Mononuclear cell (primary cell): ENCODE data around the gene DDX6. TPM values are rescaled to one million over a fixed set of nuclear protein-coding genes. Genes with fewer than 3 reads are reported as not detected.

ENCODE experiments used
- H3K27me3 ChIP-seq: 2 replicates; pipeline ENCODE4 v1.6.0; 2011; ENCODE audit warnings: low read length, control low read depth; ENCODE audit not compliant: insufficient read depth
- H3K4me1 ChIP-seq: 2 replicates; pipeline ENCODE4 v1.5.1; 2011; ENCODE audit warnings: mild to moderate bottlenecking, low read length, control low read depth; ENCODE audit not compliant: insufficient read depth
- H3K4me3 ChIP-seq: 2 replicates; pipeline ENCODE4 v1.5.1; 2011; ENCODE audit warnings: mild to moderate bottlenecking, low read length, moderate library complexity
- H3K9me3 ChIP-seq: 2 replicates; pipeline ENCODE4 v1.5.1; 2011; ENCODE audit warnings: low read depth, mild to moderate bottlenecking, control low read depth, low read length
- total RNA-seq: library from RNA; depleted of rRNA; stranded (reverse); fragments of >200 nt; gene quantifications from one replicate; pipeline ENCODE4 v1.2.3, GENCODE V29; 2012

DDX6 gene
- total RNA-seq, 1 donor = 462 TPM

- Histone ChIP-seq H3K4me3 (no peak overlapping the region), H3K27me3 (no peaks in the 10 kb centered on the region), H3K4me1 (peaks cover 47% of the 10 kb centered on the region), H3K9me3 (no peaks in the 10 kb centered on the region)
Measured at GRCh38 chr11:118705791-118706545, 85.0 kb downstream of the DDX6 start.

DNA sequence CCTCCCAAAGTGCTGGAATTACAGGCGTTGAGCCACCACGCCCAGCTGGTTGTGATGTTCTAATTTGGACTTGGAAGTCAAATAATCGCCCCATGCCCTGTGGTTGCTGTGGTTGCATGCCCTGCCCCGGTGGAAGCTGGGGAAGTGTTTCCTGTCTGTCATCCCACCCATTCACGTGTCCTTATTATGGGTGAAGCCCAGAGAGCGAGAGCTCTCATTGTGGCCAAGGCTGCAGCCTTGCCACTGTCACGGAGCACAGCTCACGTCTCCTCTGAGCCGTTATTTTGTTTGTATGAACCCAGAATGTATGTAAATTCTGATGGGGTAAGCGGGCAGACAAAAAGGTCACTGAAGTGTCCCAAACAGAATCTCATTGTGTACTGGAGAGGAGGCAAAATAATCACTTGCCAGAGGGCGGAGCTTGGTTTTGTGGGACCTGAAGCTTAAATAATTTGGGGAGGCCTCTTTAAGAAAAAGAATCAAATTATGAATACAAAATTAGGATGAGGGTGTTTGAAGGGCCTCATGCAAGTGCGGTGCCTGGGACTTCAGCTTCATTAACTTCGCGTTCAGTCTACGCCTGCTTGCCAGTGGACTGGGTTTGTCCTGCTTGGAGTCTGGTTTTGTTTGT, 85.7 kb downstream of the DDX6 start:
- Histone ChIP-seq H3K9me3 (no peaks in the 10 kb centered on the region), H3K4me1 (peaks cover 54% of the 10 kb centered on the region), H3K4me3 (no peak overlapping the region), H3K27me3 (no peaks in the 10 kb centered on the region)

GRCh38 chr11:118703563-118704106, 87.3 kb downstream of the DDX6 start:
- no peaks in the 10 kb centered on the region for H3K27me3 ChIP-seq
- no peak overlapping the region for H3K4me3 ChIP-seq
- H3K4me1 ChIP-seq = peaks cover 70% of the 10 kb centered on the region
- H3K9me3 ChIP-seq = no peaks in the 10 kb centered on the region

GRCh38 chr11:118699506-118700220, 91.3 kb downstream of the DDX6 start:
- no peaks in the 10 kb centered on the region for H3K9me3 ChIP-seq
- no peak overlapping the region for H3K4me3 ChIP-seq
- peaks cover 61% of the 10 kb centered on the region for H3K4me1 ChIP-seq
- H3K27me3 ChIP-seq = no peaks in the 10 kb centered on the region

Other genes starting within 250 kb of the DDX6 start
- gene IFT46, start 225.2 kb downstream of the DDX6 start, total RNA-seq = 10.1 TPM
- gene ARCN1, start 218.8 kb downstream of the DDX6 start, total RNA-seq = 109 TPM
- 0.63 TPM for gene PHLDB1, start 183.5 kb downstream of the DDX6 start, total RNA-seq
- gene TREH, start 111.5 kb downstream of the DDX6 start, total RNA-seq = not detected
- gene CXCR5, start 92.7 kb upstream of the DDX6 start, total RNA-seq = 11.1 TPM
- 41.9 TPM for gene BCL9L, start 134.8 kb upstream of the DDX6 start, total RNA-seq
- not detected for gene UPK2, start 165.1 kb upstream of the DDX6 start, total RNA-seq
- not detected for gene FOXR1, start 180.6 kb upstream of the DDX6 start, total RNA-seq
- gene CENATAC, start 207.0 kb upstream of the DDX6 start, total RNA-seq = 75.5 TPM
- gene RPS25, start 227.2 kb upstream of the DDX6 start, total RNA-seq = 4,016 TPM
- 54.5 TPM for gene TRAPPC4, start 227.6 kb upstream of the DDX6 start, total RNA-seq
- 2.4 TPM for gene SLC37A4, start 239.7 kb upstream of the DDX6 start, total RNA-seq